HG03103 (cell line): ENCODE results near the gene GRPEL2.
A peak's percentile ranks its signal among the peaks of the same experiment; 100 is the strongest.

ENCODE experiments used
- ATAC-seq: cut with Tn5 transposase; IDR thresholded peaks from one replicate; pipeline ENCODE4 v1.9.1; 2021; ENCODE audit warnings: low read depth; ENCODE audit not compliant: unreplicated experiment

Gene GRPEL2

GRCh38 chr5:149355688-149356087 lies 10.4 kb downstream of the GRPEL2 start:
- no peak for ATAC-seq

- ATAC-seq = no peak
Measured at GRCh38 chr5:149356391-149356790, 11.1 kb downstream of the GRPEL2 start.

- ATAC-seq = peak; percentile 99
Measured at GRCh38 chr5:149357370-149358293, 12.3 kb downstream of the GRPEL2 start, which contains the start of gene PCYOX1L. Gene PCYOX1L (plus strand): TSS chr5:149358046. CDS start chr5:149358069, 23 bp downstream.

GRCh38 chr5:149358294-149358651 lies 13.0 kb downstream of the GRPEL2 start:
- ATAC-seq = peak; percentile 11

DNA sequence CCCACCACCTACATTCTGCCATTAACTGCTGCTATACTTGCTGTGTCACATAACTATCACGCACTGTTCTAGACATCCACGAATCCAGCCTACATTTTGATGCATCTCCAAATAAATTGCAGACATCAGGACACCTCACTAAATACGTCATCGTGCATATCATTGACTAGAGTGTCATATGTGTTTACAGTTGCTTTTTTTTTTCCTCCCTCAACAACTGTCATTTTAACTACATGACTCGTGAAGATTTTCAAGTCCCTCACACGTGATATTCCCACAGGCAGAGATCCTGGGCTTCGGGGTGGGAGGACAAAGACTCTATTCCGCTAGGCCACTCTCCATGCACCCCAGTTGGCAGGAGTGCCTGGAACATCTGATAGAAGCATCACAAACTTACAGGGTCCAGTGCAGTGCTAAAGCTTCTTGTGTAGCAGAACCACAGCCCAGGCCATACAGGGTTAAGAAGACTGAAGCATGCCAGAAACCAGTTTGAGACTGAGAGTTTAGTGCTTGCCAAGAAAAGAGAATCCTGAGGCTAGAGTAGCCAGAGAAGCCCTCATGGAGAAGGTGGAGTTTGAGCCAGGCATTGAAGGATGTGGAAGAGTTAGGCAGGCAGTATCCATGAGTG lies 13.7 kb downstream of the GRPEL2 start:
- no peak for ATAC-seq

DNA sequence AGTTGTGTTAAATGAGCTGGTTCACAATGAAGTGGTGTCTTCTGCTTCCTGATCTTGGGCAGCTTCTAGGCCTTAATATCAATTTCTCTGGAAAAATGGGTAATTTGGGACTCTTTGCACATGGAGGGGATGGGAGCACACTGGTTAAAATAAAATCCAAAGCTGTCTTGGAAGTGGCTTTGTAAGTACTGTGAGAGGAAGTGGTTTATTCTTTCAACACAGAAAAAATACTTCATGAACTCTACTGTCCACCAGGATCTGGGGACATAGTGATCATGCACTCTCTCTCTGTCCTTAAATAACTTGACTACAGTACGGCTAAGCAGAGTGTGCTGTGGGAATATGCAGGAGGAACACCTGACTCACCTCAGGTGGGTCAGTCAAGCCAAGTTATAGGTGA lies 15.0 kb downstream of the GRPEL2 start:
- ATAC-seq = no peak

DNA sequence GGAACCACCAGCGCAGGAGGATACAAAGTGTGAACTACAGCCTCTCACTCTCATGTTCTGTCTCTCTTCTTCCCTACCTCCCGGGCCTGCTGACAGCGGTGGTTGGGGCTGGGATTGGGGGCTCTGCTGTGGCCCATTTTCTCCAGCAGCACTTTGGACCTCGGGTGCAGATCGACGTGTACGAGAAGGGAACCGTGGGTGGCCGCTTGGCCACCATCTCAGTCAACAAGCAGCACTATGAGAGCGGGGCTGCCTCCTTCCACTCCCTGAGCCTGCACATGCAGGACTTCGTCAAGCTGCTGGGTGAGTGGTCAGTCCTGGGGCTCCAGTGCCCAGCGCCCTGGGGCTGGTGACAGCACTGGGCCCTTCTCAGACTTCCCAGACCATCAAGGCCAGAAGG lies 17.2 kb downstream of the GRPEL2 start:
- no peak for ATAC-seq

DNA sequence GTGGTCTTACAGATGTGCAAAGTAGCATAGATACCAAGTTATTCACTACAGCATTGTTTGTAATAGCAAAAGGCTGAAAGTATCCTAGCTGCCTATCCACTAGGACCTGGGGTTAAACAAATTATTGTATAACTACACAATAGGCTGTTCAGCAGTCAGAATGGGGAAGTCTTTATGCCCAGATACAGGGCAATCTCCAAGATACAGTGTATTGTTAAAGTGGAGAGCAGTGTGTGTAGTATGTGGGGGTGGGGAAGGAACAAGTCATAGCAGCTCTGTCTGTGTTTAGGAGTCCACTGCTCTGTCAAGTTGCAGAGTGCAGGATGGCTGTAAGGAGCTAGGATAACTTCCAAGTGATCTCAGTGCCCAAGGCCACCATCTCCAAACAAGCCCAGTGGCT lies 18.1 kb downstream of the GRPEL2 start:
- ATAC-seq = no peak

GRCh38 chr5:149363936-149364335 lies 18.6 kb downstream of the GRPEL2 start:
- ATAC-seq = no peak

- no peak for ATAC-seq
Measured at GRCh38 chr5:149364719-149365118, 19.4 kb downstream of the GRPEL2 start.

DNA sequence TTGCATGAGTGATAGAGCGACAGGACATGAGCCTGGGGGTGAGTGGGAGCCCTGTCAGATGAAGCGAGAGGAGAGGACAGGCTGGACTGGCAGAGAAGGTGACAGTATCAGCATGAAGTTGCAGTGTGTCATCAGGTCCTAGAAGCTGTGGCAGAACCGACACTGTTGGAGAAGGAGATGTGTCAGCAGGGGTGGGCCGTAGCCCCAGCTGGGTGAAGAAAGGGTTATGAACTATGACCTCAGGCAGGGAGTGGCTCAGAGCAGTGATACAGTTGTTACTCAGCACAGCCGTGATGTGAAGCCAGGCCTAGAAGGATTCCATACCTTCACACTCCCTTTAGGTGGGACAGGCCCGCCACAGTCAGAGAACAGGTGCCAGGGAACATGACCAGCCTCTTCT lies 20.1 kb downstream of the GRPEL2 start:
- no peak for ATAC-seq

DNA sequence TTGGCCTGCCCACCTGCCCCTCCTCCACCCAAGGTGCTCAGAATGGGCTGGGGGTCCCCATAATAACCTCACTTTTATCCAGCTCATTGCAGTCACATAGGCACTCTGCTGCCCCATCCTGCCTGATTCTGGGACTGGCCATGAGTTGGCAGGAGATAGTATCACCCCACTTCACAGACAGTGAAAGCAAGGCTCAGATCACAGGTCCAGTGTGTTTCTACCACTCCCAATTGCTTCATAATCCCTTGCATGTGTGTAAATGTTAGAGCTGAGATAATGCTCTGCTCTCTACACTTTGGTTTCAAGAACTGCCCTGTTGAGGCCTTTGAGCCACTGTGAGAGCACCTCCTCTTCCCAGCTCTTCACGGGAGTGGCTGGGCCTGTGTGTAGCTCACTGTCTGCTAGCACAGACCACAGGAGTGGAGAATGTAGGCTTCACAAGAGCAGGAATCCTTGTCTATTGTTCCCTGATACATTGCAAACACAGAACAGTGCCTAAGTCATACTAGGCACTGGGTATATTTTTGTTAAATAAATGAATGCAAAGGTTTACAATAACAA lies 20.9 kb downstream of the GRPEL2 start:
- ATAC-seq = no peak

DNA sequence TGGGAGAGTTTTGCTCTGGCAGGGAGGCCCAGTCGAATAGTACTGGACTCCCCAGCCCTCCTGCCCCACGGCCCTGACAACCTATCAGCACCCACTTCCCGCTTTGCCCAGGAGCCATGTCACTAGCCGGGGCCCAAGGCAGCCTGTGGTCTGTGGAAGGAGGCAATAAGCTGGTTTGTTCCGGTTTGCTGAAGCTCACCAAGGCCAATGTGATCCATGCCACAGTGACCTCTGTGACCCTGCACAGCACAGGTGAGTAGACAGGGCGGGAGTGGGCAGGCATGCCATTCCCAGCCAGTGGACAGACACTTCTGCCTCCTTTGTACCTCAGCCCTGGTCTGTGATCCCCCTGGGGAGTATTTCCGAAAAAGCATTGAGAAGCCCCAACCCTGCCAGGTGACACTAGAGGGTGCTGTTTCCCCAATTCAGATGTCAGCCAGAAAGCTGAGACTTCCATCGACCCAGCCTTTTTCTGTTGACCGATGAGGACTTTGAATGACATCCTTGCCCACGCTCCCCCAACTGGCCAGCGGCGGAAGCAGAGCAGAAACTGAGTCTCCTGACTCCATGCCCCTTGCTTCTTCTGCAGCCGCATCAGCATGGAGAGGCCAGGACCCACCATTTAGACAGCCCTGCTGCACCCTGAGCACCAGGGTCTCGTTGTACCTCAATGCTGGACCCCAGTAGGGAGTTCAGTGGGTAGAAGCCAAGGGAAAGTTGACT lies 22.1 kb downstream of the GRPEL2 start:
- ATAC-seq = peak; percentile 75

DNA sequence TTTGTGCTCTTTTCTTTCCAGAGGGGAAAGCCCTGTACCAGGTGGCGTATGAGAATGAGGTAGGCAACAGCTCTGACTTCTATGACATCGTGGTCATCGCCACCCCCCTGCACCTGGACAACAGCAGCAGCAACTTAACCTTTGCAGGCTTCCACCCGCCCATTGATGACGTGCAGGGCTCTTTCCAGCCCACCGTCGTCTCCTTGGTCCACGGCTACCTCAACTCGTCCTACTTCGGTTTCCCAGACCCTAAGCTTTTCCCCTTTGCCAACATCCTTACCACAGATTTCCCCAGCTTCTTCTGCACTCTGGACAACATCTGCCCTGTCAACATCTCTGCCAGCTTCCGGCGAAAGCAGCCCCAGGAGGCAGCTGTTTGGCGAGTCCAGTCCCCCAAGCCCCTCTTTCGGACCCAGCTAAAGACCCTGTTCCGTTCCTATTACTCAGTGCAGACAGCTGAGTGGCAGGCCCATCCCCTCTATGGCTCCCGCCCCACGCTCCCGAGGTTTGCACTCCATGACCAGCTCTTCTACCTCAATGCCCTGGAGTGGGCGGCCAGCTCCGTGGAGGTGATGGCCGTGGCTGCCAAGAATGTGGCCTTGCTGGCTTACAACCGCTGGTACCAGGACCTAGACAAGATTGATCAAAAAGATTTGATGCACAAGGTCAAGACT lies 22.8 kb downstream of the GRPEL2 start:
- no peak for ATAC-seq

DNA sequence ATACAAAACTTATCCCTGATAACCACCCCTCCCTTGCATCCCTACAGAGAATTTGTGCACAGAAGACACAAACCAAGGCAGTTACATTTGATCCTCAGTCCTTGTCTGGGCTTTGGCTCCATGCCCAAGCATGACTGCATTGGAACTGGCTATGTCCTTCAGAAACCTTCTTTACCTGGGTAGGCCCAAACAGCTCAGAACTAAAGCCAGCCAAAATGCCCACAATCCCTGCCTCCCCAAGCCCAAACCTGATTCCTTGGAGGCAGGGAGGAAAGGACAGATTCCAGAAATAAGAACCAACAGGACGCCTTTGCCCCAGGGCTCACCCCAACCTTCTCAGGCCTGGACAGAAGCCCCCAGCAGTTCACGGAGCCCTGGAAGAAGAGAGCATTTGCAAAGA lies 25.6 kb downstream of the GRPEL2 start:
- no peak for ATAC-seq

DNA sequence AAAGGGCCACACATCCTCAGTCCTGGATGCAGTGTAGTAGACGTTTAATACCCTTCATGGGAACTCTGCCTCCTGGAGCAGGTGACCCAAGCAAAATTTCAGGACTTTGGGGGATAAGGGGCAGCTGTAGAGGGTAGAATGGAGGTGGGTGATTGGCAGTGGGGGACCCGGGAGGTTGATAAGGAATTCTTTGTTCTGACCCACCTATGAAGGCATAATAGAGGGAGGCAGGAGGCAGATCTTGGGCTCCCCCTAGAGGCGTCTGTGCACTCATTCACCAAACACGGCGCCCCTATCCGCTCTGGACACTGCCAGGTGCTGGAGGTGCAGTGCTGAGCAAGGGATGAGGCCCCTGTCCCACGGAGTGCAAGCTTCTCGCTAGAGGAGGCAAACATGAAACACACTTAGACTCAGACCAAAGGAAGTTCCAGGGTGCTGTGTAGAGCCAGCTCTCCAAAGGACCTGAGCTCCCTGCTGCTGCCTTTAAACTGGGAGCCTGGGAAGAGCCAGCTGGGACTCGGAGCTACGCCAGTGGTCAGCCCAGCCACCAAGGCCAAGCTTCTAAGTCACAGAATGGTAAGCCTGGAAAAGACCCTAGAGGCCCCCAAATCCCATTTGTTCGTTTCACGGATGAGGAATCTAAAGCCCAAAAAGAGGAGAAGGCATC lies 26.1 kb downstream of the GRPEL2 start:
- peak; percentile 80 for ATAC-seq

DNA sequence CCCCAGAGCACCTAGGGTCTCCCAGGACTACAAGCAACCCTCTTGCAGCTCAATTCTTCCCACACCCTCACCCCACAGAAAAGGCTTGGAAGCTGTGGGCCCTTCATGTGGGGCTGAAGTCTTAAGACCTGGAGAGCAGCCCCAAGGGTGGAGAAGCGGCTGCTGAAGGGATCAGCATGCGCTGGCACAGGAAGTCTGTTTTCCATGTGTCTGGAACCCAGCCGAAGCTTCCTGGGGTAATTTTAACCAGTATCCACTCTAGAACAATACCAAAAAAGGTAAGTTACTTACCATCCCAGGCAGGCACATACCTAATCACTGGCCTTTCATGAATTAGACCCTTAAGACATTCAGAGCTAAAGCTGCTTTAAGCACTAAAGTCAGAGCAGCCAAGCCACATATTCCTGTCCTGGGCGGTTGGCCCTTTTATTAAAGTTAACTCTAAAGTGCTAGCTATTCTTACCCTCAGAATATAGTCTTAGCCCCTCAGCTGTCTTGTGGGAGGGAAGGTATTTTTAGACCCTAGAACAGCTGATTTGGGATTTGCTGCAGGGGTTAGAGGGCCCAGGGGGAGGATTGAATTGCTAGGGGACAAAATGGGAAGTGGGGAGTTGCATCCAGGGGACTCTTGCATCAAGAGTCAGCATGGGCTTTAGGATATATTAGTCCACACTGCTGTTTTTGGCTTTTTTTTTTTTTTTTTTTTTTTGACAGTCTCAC lies 26.9 kb downstream of the GRPEL2 start:
- ATAC-seq = no peak

DNA sequence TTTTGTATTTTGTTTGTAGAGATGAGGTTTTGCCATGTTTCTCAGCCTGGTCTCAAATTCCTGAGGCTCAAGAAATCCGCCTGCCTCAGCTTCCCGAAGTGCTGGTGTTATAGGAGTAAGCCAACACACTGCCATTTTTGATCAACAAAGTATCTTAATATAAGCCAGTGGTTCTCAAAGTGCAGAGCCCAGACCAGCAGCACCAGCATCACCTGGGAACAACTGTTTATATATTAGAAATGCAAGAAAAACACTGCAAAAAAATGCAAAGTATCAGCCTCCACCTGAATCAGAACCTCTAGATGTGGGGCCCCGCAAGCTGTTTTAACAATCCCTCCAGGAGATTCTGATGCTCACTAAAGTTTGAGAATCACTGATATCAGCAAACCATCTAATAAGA lies 27.6 kb downstream of the GRPEL2 start:
- ATAC-seq = no peak

DNA sequence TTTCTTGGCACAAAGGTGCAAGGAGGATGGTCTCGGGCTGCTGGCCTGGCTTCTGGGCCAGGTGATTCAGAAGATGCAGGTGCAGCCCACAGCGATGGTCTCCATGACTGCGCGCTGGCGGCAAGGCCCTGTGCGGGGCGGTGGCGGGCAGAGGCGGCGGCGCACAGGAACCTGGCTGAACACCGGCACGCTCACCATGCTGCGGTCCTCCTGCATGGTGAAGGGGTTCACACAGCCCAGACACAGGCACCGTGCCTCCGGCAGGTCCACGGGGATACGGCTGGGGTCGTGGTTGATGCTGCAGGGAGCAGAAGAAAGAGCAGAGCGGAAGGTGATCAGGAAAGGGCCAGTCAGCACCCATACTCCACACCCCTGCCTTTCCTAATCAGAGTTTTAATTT lies 29.0 kb downstream of the GRPEL2 start:
- ATAC-seq = no peak
